ENCODE results near the gene DCXR.

DNA sequence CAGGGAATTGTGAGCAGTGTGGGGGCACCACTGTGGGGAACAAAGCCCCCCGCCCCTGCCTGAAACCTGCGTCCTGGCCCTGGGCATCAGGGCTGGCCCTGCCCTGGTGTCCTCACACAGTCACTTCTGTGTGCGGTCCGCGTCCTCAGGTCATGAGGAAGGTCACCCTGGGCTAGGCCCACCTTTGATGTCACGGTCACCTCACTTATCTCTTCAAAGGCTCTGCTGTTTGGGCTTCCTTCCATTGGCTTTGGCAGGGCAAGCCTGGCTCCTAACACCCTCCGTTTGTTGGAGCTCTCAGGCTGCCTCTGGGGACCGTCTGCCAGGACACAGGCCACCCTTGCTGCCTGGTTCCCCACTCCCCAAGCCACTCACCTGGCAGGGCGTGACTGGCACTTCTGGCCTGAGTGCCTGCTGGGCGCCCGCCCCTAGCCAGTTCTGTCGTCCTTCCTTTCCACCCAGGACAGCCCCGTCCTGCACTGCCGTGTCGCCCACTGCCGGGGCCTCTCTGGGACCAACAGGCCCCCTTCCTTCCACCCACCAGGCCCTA is 23.6 kb downstream of the DCXR start:
- TF ChIP-seq EP300 (IDR thresholded peaks at IDR 0.05), result no peak
- TF ChIP-seq, protein P1, sequence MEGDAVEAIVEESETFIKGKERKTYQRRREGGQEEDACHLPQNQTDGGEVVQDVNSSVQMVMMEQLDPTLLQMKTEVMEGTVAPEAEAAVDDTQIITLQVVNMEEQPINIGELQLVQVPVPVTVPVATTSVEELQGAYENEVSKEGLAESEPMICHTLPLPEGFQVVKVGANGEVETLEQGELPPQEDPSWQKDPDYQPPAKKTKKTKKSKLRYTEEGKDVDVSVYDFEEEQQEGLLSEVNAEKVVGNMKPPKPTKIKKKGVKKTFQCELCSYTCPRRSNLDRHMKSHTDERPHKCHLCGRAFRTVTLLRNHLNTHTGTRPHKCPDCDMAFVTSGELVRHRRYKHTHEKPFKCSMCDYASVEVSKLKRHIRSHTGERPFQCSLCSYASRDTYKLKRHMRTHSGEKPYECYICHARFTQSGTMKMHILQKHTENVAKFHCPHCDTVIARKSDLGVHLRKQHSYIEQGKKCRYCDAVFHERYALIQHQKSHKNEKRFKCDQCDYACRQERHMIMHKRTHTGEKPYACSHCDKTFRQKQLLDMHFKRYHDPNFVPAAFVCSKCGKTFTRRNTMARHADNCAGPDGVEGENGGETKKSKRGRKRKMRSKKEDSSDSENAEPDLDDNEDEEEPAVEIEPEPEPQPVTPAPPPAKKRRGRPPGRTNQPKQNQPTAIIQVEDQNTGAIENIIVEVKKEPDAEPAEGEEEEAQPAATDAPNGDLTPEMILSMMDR (IDR thresholded peaks at IDR 0.05), result no peak
